Measurements from ENCODE around the gene PTGER1. TPM values are rescaled to one million over a fixed set of nuclear protein-coding genes. Genes with fewer than 3 reads are reported as not detected.

The PTGER1 gene
- total and polyA plus RNA-seq, 2 of the 4 experiments (the other 2 are of a cell fraction): 0.54 to 0.60 TPM

DNA sequence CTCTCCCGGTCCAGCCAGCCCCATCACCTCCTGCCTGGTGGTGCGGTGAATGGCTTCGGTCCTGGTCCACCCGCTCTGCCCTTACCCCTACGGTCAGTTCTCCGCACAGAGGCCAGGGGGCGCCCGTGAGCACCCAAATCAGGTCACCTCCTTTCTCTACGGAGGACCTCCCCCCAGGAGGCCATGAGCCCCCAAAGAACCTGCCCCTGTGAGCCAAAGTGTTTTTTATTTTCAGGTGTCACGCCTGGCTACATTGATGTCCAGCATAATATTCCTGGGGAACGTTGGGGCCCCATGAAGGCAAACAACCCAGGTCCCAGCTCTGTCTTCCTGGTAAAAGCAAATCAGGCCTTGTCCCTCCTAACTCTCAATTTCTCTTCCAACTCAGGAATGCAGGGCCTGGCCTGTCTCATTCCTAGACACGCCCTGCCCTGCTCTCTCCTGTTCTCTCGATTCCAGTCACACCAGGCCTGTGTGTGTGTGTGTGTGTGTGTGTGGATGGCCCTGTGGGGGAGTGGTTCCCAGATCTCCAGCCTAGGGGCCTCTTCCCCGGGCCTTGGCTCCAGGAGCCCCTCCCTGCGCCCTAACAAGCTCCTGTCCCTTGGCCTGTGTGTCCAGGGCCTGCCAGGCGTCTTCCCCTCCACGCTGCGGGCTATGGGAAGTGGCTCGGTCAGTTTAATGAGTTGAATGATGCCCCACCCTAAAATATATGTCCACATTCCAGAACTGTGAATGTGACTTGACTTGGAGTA lies 30.5 kb upstream of the PTGER1 start:
- Histone ChIP-seq H3K9me1 (ENCODE audit: insufficient read depth, low read length) (0 out of 2 replicates have a peak, but pooled peaks cover 7% of the 10 kb centered on the region), H3K9ac (ENCODE audit: low read depth, low read length) (peak overlapping the region; percentile 68), H4K8ac (ENCODE audit: low read depth in 2 of 2, low read length in 2 of 2) (peak overlapping the region; percentile 86 to 96), H3K18ac (ENCODE audit: low read depth, low read length) (peak overlapping the region; percentile 43), H3K56ac (ENCODE audit: extremely low read depth, insufficient read depth, low read length) (peak overlapping the region; percentile 80), H3K9me3 (ENCODE audit: control insufficient read depth, insufficient read depth, low read length) (no peaks in the 10 kb centered on the region), H2AK9ac (replicated peaks; ENCODE audit: low read depth, low read length, poor library complexity) (peak overlapping the region; percentile 98), H3K4me3 (ENCODE audit: insufficient read depth, low read depth, low read length) (no peak overlapping the region), H3K4me2 (ENCODE audit: low read depth, low read length) (peak overlapping the region; percentile 12; the same call in 1 of the 2 replicates), H4K20me1 (ENCODE audit: insufficient read depth, low read length) (no peaks in the 10 kb centered on the region), H3K4ac (ENCODE audit: low read depth, low read length) (peak overlapping the region; percentile 87), H3K23ac (ENCODE audit: low read depth, low read length) (peak overlapping the region; percentile 63), H4K91ac (ENCODE audit: insufficient read depth, low read depth, low read length) (peak overlapping the region; percentile 86), H3K14ac (replicated peaks; ENCODE audit: low read depth, low read length) (peak overlapping the region; percentile 57), H2BK15ac (ENCODE audit: low read depth, low read length) (peak overlapping the region; percentile 86; the same call in 2 of the 3 replicates), H2BK5ac (ENCODE audit: low read depth, low read length, poor library complexity, severe bottlenecking) (peak overlapping the region; percentile 96), H2BK120ac (ENCODE audit: low read depth, low read length) (peak overlapping the region; percentile 88), H3K4me1 (ENCODE audit: control insufficient read depth, insufficient read depth, low read length) (peaks cover 17% of the 10 kb centered on the region), H3K79me1 (ENCODE audit: low read depth in 1 of 2, low read length in 2 of 2) (peaks cover 0 to 6% of the 10 kb centered on the region in 2 experiments; a peak in 1 of 4 replicates), H2AFZ (replicated peaks; ENCODE audit: low read length, poor library complexity) (peak overlapping the region; percentile 96), H3K27me3 (ENCODE audit: control insufficient read depth, insufficient read depth, low read length) (no peaks in the 10 kb centered on the region), H2BK20ac (ENCODE audit: low read depth, low read length) (peak overlapping the region; percentile 66), H2AK5ac (ENCODE audit: low read depth, low read length) (peak overlapping the region; percentile 92), H4K5ac (ENCODE audit: low read depth, low read length) (peak overlapping the region; percentile 84), H3K27ac (ENCODE audit: insufficient read depth, low read length) (peak overlapping the region; percentile 86), H3K36me3 (ENCODE audit: control insufficient read depth, insufficient read depth, low read length) (no peaks in the 10 kb centered on the region)
- peak; percentile 68 for ATAC-seq (ENCODE audit: low read depth)
- in situ Hi-C loops (cut with MboI; ENCODE audit: low sequenced_read_pairs): no loop called here
- no CpG with 5 or more reads among the region's 19 CpGs for WGBS, 2 experiments (ENCODE audit: extremely low coverage in 2 of 2, insufficient read length in 1 of 2)
- intact Hi-C loops (cut with micrococcal nuclease): no loop called here
- ChIA-PET CTCF (interaction anchor here (0.5 to 0.8 kb wide), 2 partner anchors 18 to 29 kb away, joined by 4 to 6 read pairs; no protein-coding TSS in a partner anchor), POLR2A (ENCODE audit: unreplicated experiment) (no interaction called here)
- DNase-seq: peak; percentile 76
- dilution Hi-C loops (cut with HindIII; ENCODE audit: low sequenced_read_pairs, unreplicated experiment): no loop called here
- TF ChIP-seq RAD21 (IDR thresholded peaks at IDR 0.05; ENCODE audit: low read length): peak; percentile 38
- TF ChIP-seq, protein P1, sequence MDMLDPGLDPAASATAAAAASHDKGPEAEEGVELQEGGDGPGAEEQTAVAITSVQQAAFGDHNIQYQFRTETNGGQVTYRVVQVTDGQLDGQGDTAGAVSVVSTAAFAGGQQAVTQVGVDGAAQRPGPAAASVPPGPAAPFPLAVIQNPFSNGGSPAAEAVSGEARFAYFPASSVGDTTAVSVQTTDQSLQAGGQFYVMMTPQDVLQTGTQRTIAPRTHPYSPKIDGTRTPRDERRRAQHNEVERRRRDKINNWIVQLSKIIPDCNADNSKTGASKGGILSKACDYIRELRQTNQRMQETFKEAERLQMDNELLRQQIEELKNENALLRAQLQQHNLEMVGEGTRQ (IDR thresholded peaks at IDR 0.05; ENCODE audit: low read depth, low read length): no peak
- TF ChIP-seq, protein P2, sequence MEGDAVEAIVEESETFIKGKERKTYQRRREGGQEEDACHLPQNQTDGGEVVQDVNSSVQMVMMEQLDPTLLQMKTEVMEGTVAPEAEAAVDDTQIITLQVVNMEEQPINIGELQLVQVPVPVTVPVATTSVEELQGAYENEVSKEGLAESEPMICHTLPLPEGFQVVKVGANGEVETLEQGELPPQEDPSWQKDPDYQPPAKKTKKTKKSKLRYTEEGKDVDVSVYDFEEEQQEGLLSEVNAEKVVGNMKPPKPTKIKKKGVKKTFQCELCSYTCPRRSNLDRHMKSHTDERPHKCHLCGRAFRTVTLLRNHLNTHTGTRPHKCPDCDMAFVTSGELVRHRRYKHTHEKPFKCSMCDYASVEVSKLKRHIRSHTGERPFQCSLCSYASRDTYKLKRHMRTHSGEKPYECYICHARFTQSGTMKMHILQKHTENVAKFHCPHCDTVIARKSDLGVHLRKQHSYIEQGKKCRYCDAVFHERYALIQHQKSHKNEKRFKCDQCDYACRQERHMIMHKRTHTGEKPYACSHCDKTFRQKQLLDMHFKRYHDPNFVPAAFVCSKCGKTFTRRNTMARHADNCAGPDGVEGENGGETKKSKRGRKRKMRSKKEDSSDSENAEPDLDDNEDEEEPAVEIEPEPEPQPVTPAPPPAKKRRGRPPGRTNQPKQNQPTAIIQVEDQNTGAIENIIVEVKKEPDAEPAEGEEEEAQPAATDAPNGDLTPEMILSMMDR (conservative IDR thresholded peaks at IDR 0.05; ENCODE audit: low read depth, low read length): peak; percentile 59
- no peak for TF ChIP-seq MXI1 (IDR thresholded peaks at IDR 0.05; ENCODE audit: borderline replicate concordance, low read depth, low read length)
- TF ChIP-seq MAZ (IDR thresholded peaks at IDR 0.05; ENCODE audit: borderline replicate concordance, low read depth, low read length): peak; percentile 6; the same call in 1 of the 2 replicates
- TF ChIP-seq CHD1 (IDR thresholded peaks at IDR 0.05; ENCODE audit: low read depth, low read length): no peak
- no peak for TF ChIP-seq MAFK (IDR thresholded peaks at IDR 0.05; ENCODE audit: low read depth, low read length)
- TF ChIP-seq BHLHE40 (IDR thresholded peaks at IDR 0.05; ENCODE audit: low read depth, low read length): no peak
- 0 out of 2 replicates have a peak, but pooled peaks have one; percentile 48 for TF ChIP-seq POLR2A (IDR thresholded peaks at IDR 0.05; ENCODE audit: low read depth, low read length)
- TF ChIP-seq SMC3 (IDR thresholded peaks at IDR 0.05; ENCODE audit: low read depth, low read length): peak; percentile 47
- TF ChIP-seq RCOR1 (IDR thresholded peaks at IDR 0.05; ENCODE audit: insufficient replicate concordance, low read length): no peak
- TF ChIP-seq FOS (IDR thresholded peaks at IDR 0.05; ENCODE audit: low read depth, low read length): no peak
- TF ChIP-seq NFE2L2 (IDR thresholded peaks at IDR 0.05; ENCODE audit: low read depth, low read length): no peak
- BruUV-seq (replicated peaks): no TSS peak
